C4-2B (cell line): ENCODE results near the gene RUVBL1.

Experiments
- H3K27ac ChIP-seq: fragments of 450-650 bp; 2 replicates; pipeline ENCODE4 v1.5.1; 2017
- ZFX ChIP-seq: fragments of 450-650 bp; IDR thresholded peaks from 2 replicates; pipeline ENCODE4 v1.6.1; 2017
- TF ChIP-seq, protein P1 (sequence below): fragments of 450-650 bp; conservative IDR thresholded peaks from 2 replicates; pipeline ENCODE4 v1.5.1; 2017; ENCODE audit warnings: mild to moderate bottlenecking

The RUVBL1 gene

DNA sequence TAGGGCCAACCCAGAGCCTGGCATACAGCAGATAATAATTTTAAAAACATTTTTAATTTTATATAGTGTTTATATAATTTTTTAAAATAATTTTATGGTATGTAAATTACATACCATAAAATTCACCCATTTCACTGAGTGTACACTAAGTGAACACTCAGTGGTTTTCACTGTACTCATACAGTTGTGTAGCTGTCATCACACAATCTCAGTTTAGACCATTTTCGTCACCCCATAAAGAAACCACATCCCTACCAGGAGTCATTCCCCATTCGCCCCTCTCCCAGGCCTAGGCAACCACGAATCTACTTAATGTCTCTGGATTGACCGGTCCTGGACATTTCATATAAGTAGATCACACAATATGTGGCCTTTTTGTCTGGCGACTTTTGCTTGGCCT is 39.8 kb upstream of the RUVBL1 start:
- TF ChIP-seq, protein P1, sequence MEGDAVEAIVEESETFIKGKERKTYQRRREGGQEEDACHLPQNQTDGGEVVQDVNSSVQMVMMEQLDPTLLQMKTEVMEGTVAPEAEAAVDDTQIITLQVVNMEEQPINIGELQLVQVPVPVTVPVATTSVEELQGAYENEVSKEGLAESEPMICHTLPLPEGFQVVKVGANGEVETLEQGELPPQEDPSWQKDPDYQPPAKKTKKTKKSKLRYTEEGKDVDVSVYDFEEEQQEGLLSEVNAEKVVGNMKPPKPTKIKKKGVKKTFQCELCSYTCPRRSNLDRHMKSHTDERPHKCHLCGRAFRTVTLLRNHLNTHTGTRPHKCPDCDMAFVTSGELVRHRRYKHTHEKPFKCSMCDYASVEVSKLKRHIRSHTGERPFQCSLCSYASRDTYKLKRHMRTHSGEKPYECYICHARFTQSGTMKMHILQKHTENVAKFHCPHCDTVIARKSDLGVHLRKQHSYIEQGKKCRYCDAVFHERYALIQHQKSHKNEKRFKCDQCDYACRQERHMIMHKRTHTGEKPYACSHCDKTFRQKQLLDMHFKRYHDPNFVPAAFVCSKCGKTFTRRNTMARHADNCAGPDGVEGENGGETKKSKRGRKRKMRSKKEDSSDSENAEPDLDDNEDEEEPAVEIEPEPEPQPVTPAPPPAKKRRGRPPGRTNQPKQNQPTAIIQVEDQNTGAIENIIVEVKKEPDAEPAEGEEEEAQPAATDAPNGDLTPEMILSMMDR = no peak
- TF ChIP-seq ZFX = no peak
- H3K27ac ChIP-seq = no peak overlapping the region

GRCh38 chr3:128160661-128161060 is 37.0 kb upstream of the RUVBL1 start:
- TF ChIP-seq ZFX = no peak
- TF ChIP-seq, protein P1 = no peak
- no peak overlapping the region for H3K27ac ChIP-seq

- H3K27ac ChIP-seq = no peak overlapping the region
These were observed 32.2 kb upstream of the RUVBL1 start for GRCh38 chr3:128155616-128156360.

DNA sequence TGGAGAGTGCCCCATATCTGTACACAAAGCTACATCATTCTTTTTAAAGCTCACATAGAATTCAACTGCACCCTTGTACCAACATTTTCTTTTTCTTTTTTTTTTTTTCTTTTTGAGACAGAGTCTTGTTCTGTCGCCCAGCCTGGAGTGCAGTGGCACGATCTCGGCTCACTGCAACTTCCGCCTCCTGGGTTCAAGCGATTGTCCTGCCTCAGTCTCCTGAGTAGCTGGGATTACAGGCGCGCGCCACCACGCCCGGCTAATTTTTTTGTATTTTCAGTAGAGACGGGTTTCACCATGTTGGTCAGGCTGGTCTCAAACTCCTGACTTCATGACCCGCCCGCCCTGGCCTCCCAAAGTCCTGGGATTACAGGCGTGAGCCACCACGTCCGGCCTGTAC is 30.7 kb upstream of the RUVBL1 start:
- peak overlapping the region; percentile 87 for H3K27ac ChIP-seq

More at GRCh38 chr3:128155616-128156360, 32.2 kb upstream of the RUVBL1 start:
- TF ChIP-seq, protein P1 = no peak
- no peak for TF ChIP-seq ZFX

DNA sequence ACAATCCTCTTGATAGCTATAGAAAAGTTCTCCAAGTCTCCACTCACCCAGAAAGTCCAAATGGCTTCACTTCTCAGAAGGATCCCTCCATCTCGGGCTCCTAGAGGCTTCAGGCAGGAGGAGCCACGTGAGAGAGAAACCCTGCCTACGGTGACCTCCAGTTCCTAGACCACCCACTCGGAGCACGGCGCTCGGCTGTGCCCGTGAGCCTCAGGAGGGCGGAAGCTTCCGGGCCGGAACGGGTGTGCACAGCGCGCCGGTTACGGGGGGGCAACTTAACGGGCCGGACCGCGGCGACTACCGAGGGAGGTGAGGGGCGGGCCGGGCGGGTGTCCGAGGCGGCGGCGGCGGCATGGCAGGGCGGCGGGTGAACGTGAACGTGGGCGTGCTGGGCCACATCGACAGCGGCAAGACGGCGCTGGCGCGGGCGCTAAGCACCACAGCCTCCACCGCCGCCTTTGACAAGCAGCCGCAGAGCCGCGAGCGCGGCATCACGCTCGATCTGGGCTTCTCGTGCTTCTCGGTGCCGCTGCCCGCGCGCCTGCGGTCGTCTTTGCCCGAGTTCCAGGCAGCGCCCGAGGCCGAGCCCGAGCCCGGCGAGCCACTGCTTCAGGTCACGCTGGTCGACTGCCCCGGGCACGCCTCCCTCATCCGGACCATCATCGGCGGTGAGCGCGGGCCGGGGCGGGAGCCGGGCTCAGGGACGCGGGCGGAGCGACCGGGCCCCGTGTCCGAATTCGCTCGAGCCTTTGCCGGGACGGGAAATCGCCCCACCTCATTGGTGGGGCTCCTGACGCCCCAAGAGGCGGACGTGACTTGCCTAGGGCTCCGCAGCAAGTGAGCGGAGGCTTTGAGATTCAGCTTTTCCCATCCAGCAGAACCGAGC is 29.8 kb upstream of the RUVBL1 start, which contains the start of gene EEFSEC:
Gene EEFSEC (plus strand): TSS at position 326 of the 886 bp plus-strand sequence. CDS start 27 bp downstream, at position 353.
- TF ChIP-seq, protein P1 = no peak
- peak; percentile 76 for TF ChIP-seq ZFX
- H3K27ac ChIP-seq = peak within 1 kb of the TSS; percentile 87

- peak overlapping the region; percentile 87 for H3K27ac ChIP-seq
- TF ChIP-seq, protein P1 = no peak
- no peak for TF ChIP-seq ZFX
These were observed 29.0 kb upstream of the RUVBL1 start for GRCh38 chr3:128152419-128153155.

- TF ChIP-seq, protein P1 = no peak
- TF ChIP-seq ZFX = no peak
These were observed 28.2 kb upstream of the RUVBL1 start for GRCh38 chr3:128151758-128152274.

More at GRCh38 chr3:128151758-128152274, 28.2 kb upstream of the RUVBL1 start:
- H3K27ac ChIP-seq = no peak overlapping the region
